ENCODE results near the gene ZNF30.
A peak's percentile ranks its signal among the peaks of the same experiment; 100 is the strongest.
"Not testable (repeated sequence)": the region's sequence is repeated elsewhere in the genome, so short reads cannot be mapped to it uniquely, and the experiment has no call there.

Gene ZNF30

DNA sequence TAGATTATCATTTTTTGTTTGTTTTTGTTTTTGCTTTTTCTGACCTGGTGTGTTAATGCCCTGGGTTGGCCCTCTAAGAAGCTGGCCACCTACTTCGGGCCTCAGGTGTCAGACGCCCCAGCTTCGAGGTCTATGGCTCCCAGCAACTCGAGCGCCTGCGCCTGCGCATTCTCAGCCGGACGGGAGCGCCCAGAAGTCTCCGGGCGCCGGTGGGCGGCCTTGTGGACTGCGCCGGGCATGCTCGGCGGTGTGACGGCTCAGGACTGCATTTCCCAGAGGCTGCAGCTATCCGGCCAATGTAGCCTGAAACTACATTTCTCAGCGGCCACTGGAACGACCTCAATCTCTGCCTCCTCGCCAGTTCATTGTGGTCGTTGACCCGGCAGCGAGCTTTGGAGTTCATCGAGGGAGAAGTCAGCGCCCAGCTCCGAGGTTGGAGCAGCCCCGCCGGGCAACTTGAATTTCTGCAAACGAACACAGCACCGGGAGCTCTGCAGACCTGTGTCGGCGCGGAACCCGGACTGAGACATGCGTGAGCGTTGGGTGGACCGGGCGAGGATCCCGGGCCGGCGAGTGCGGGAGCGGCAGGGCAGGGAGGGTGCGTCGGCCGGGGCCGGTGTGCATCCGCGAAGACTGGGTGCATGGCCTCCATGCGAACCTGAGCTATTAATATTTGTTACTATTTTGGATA is at the start of gene ZNF30:
TSS of gene ZNF30 (plus strand) at position 219 of the 691 bp plus-strand sequence. CDS start 3,045 bp downstream, outside the sequence.
- DNase-seq, result peak; percentile 66 to 73
- no peak for TF ChIP-seq GATA1 (IDR thresholded peaks at IDR 0.05; ENCODE audit: low read depth, low read length)
- TF ChIP-seq POLR2A (IDR thresholded peaks at IDR 0.05; ENCODE audit: low read length), result no peak

DNA sequence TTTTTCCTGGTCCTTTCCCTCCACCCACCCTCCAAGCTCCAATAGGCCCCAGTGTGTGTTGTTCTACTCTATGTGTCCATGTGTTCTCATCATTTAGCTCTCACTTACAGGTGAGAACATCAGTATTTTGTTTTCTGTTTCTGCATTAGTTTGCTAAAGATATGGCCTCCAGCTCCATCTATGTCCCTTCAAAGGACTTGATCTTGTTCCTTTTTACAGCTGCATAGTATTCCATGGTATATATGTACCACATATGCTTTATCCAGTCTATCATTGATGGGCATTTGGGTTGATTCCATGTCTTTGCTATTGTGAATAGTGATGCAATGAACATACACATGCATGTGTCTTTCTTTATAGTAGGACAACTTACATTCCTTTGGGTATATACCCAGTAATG is 47.1 kb upstream of the ZNF30 start:
- TF ChIP-seq POLR2A (IDR thresholded peaks at IDR 0.05; ENCODE audit: low read length), result no peak
- no peak for TF ChIP-seq GATA1 (IDR thresholded peaks at IDR 0.05; ENCODE audit: low read depth, low read length)
- DNase-seq, result no peak

DNA sequence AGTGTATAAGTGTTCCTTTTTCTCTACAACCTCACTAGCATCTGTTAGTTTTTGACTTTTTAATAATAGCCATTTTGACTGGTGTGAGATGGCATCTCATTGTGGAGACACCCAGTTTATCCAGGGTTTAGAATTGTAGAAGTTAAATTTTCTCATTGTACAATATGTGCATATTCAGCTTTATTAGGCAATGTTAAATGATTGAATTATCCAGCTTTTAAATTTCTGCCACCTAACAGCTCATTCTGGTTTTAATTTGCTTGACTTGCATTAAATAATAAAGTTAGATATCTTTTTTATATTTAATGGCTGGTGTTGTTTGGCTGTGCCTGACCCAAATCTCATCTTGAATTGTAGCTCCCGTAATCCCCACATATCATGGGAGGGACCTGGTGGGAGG is 46.7 kb upstream of the ZNF30 start:
- DNase-seq, result no peak

DNA sequence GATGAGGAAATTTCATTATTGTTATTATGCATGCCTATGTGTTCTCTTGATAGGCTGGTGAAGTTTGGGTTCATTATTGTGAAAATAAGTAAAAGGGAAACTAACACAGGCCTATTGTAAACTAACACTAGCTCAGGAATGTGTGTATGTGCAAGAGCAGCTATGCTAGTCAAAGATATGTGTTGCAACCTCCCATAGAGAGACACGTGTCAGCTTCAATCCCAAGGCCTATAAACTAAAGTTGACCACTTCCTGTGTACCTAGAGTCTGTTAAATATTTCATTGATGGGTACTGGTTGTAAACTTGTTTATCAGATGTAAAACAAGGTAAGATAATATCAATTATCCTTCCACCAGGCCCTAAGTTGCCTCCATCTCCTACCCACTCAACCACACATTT is 44.7 kb upstream of the ZNF30 start:
- no peak for TF ChIP-seq POLR2A (IDR thresholded peaks at IDR 0.05; ENCODE audit: low read length)
- no peak for DNase-seq

More for the DNA sequence above, 46.7 kb upstream of the ZNF30 start:
- no peak for TF ChIP-seq GATA1 (IDR thresholded peaks at IDR 0.05; ENCODE audit: low read depth, low read length)
- TF ChIP-seq POLR2A (IDR thresholded peaks at IDR 0.05; ENCODE audit: low read length), result no peak

DNA sequence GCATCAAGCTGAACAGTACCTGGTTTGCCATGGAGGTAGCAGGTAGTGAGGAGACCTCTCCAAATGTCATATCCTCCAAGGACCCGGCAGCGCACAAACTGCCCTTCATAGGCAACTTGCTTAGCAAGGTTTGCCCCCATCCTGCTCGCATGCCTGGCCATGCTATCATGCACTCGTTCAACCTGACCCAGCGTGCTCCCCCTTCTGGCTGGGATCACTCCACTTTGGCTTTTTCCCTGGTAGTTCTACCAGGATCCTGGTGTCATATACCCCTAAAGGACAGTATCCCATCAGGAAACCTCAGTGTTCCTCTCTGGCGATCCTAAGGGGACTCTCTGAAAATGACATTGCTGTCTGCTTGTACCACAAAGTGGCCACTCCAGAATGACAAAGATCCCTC is 38.6 kb upstream of the ZNF30 start:
- no peak for DNase-seq
- TF ChIP-seq POLR2A (IDR thresholded peaks at IDR 0.05; ENCODE audit: low read length), result no peak

DNA sequence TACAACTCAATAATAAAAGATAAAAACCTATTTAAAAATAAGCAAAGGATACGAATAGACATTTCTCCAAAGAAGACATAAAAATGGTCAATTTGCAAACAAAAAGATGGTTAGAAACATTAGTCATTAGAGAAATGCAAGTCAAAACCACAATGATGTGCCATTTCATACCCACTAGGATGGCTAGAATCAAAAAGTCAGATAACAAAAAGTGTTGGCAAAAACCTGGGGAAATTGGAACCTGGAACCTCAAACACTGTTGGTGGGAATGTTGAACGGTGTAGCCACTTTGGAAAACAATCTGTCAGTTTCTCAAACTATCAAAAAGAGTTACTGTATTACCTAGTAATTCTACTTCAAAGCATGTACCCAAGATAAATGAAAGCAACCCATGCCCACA is 26.5 kb upstream of the ZNF30 start:
- TF ChIP-seq POLR2A (IDR thresholded peaks at IDR 0.05; ENCODE audit: low read length), result no peak
- DNase-seq, result no peak

DNA sequence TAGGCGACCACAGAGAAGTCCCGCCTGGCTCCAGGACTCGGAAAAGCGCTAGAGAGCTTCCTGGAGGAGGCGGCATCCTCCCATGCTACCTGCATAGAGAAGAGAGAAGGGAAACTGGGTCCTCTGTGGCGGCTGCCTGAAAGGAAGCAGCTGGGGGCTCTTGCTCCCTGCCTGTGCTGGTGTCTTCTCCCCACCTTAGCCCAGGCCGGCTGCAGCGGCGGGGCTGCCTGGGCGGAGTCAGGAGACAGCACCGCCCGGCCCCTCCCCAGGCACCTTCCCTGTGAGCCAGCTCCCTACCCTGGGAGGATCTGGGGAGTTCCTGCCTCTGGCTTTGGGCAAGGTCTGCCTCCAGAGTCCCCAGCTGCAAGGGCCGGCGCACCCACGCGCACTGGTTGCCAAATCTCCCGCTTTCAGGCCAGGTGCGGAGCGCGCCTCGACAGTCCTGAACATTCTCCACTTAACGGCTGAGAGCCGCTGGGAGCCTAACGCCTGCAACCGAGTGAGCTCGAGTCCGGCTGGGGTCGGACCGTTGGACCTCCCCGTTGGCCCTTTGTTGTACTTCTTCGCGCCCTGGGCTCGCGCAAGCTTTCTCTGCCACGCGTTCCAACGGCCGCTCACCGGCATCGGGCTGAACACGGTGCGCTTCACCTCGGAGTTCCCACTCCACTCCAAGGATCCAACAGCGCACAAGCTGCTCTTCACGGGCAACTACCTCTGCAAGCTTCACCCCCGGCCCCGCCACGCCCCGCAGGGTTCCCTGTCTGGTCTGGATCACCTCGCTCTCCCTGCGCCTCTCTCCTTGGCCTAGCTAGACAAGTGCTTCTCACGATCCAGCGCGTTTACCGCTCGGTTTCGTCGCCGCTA is 21.8 kb upstream of the ZNF30 start:
- TF ChIP-seq GATA1 (IDR thresholded peaks at IDR 0.05; ENCODE audit: low read depth, low read length) (no peak), POLR2A (IDR thresholded peaks at IDR 0.05; ENCODE audit: low read length) (no peak)
- DNase-seq, result no peak

DNA sequence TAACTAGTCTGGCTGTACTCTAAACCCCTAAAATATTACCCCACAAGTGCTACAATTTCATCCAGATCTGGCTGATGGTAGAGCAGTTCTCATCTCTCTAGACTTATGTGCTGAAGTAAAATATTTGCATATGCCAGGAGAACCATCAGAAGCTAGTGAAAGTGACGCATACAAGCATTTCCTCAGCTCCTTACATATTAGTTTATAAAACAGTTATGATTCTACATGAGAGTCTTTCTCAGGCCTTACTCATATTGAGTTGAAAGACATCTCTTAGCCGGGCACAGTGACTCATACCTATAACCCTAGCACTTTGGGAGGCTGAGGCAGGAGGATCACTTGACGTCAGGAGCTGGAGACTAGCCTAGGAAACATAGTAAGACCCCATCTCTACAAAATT is 15.9 kb upstream of the ZNF30 start:
- TF ChIP-seq POLR2A (IDR thresholded peaks at IDR 0.05; ENCODE audit: low read length) (no peak), GATA1 (IDR thresholded peaks at IDR 0.05; ENCODE audit: low read depth, low read length) (no peak)
- DNase-seq, result no peak

DNA sequence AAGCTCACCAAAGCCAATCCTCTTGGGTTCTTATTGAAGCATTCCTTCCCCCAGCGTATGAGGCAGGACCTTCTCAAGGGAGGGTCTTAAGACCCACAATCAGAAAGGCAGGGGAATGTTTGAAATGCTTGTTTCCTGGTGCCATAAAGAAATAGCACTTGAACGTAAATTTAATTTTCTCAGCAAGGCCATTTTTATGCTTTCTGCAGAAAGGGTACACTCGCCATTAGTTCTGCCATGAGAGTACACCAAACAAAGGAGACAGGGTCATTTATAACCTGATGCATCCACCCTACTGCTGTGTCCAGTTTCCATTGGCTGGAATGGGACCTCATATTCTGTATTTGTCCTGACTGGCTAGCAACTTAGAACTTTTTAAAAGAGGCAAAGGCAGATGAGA is 9.6 kb upstream of the ZNF30 start:
- not testable (repeated sequence) for DNase-seq

DNA sequence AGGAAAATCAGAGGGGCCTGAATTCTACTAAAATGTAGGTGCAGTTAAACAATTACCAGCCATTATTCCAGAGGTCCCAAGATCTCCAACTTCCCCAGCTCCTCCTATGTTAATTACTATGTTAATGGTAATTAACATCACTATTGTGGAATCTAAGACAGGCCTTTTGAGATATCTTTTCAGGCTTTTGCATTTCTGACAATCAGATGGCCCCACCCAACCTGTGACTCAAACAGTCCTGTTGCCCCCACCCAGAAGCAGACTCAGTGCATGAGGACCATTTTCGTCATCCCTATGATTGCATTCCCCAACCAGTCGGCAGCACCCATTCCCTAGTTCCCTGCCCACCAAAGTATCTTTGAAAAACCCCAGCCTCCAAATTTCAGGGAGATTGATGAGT is 8.5 kb upstream of the ZNF30 start:
- DNase-seq, result no peak
- TF ChIP-seq POLR2A (IDR thresholded peaks at IDR 0.05; ENCODE audit: low read length), result no peak
- no peak for TF ChIP-seq GATA1 (IDR thresholded peaks at IDR 0.05; ENCODE audit: low read depth, low read length)

DNA sequence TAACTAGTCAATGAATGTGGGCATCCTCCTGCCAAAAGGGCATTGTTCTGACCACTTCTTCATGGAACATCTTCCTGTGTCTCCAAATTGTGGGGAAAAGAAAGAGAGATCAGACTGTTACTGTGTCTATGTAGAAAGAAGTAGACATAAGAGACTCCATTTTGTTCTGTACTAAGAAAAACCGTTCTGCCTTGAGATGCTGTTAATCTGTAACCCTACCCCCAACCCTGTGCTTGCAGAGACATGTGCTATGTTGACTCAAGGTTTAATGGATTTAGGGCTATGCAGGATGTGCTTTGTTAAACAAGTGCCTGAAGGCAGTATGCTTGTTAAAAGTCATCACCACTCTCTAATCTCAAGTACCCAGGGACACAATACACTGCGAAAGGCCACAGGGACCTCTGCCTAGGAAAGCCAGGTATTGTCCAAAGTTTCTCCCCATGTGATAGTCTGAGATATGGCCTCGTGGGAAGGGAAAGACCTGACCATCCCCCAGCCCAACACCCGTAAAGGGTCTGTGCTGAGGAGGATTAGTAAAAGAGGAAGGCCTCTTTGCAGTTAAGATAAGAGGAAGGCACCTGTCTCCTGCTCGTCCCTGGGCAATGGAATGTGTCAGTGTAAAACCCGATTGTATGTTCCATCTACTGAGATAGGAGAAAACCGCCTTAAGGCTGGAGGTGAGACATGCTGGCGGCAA is 6.5 kb upstream of the ZNF30 start:
- not testable (repeated sequence) for DNase-seq

DNA sequence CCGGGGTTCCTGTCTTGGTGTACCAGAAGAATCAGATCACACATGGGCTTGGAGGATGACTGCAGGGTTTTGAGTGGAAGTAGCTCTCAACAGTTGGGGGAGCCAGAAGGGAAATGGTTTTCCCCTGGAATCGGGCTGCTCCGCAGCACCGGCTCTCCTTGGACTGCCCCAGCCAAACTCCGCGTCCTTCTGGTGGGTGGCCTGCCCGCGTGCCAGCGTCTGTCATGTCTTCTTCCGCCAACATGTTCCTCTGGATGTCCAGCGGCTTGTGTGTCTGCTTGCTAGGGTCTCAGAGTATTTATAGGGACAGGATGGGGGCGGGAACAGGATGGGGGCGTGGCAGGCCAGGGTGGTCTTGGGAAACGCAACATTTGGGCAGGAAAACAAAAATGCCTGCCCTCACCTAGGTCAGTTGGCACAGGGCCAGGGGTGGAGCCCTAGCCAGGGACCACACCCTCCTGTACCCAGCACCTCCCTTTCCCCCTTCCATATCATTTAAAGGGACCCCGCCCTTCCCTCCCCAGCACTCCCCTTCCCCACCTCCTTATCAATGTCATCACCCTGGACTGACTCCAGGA is 1.3 kb upstream of the ZNF30 start:
- TF ChIP-seq POLR2A (IDR thresholded peaks at IDR 0.05; ENCODE audit: low read length) (no peak), GATA1 (IDR thresholded peaks at IDR 0.05; ENCODE audit: low read depth, low read length) (no peak)
- no peak for DNase-seq

DNA sequence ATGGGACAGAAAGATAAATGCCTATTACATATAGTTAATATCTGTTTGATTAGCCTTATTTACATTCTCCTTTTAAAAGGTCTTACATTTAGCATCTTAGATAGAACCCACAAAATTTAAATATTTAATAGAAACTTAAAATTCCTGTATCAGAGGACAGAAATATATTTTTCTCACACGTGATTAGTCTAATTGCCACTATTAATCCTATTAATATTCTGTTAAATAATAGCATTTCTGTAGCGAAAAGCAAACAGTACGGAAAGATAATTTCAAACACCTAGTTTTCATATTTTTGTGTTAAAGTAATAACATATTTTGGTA is 380 bp upstream of the ZNF30 start:
- TF ChIP-seq GATA1 (IDR thresholded peaks at IDR 0.05; ENCODE audit: low read depth, low read length) (no peak), POLR2A (IDR thresholded peaks at IDR 0.05; ENCODE audit: low read length) (no peak)
- no peak for DNase-seq

DNA sequence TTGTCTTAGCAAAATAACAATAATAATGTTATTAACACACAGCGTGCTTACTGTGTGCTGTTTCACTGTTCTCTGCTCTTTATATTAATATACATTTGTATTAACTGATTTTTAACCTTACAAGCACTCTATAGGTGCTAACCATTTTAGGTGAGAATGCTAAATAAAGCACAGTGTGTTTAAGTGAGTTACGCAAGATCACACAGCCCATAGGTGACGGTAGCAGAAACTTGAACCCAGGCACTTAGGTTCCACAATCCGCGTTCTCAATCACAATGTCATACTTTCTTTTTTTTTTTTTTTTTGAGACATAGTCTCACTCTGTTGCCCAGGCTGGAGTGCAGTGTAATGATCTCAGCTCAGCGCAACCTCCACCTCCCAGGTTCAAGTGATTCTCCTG is 5.8 kb downstream of the ZNF30 start:
- TF ChIP-seq GATA1 (IDR thresholded peaks at IDR 0.05; ENCODE audit: low read depth, low read length) (no peak), POLR2A (IDR thresholded peaks at IDR 0.05; ENCODE audit: low read length) (no peak)
- no peak for DNase-seq

DNA sequence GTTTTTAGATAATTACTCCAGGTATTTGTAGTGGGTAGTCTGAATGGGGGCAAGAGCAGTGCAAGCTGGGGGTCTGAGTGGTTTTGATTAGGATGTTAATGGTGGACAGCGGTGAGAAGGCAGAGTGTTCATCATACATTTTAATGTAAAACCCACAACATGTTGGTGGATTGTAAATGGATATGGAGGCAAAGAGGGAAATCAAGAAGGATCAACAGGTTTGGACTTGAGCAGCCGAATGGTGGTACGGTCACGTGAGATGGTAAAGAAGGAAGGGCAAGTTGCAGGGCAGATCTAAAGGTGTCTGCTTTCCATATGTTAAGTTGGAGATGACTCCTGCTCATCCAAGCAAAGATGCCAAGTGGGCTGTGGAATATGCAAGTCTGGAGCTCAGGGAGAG is 9.5 kb downstream of the ZNF30 start:
- no peak for DNase-seq
- TF ChIP-seq GATA1 (IDR thresholded peaks at IDR 0.05; ENCODE audit: low read depth, low read length), result no peak
- TF ChIP-seq POLR2A (IDR thresholded peaks at IDR 0.05; ENCODE audit: low read length), result no peak
